ENCODE results near the gene PUM1.

DNA sequence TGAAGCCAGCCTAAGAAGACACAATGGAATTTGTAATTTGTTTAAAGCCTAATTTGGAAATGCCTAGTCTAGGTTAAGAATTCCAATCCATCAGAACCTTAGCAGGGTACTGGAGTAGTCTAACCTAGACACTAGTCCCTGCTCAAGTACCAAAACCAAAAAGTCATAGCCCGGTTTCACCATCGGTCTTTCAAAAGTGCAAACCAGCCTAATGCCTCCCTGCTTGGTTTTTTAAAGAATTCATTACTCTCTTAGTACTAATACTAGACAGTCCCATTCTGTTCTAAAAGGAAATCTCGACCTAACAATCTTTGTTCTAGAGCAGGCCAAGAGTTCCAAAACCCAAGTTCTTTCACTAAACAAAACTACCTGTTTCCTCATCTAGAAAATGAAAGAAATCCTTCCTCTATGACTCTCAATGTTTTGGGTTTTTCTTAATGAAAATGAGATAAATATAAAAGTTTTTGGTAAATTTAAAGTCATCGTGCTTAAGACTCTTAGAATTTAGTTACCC, 2.6 kb downstream of the PUM1 start:
- TF ChIP-seq JUND (IDR thresholded peaks at IDR 0.05): no peak
- TF ChIP-seq, protein P1, sequence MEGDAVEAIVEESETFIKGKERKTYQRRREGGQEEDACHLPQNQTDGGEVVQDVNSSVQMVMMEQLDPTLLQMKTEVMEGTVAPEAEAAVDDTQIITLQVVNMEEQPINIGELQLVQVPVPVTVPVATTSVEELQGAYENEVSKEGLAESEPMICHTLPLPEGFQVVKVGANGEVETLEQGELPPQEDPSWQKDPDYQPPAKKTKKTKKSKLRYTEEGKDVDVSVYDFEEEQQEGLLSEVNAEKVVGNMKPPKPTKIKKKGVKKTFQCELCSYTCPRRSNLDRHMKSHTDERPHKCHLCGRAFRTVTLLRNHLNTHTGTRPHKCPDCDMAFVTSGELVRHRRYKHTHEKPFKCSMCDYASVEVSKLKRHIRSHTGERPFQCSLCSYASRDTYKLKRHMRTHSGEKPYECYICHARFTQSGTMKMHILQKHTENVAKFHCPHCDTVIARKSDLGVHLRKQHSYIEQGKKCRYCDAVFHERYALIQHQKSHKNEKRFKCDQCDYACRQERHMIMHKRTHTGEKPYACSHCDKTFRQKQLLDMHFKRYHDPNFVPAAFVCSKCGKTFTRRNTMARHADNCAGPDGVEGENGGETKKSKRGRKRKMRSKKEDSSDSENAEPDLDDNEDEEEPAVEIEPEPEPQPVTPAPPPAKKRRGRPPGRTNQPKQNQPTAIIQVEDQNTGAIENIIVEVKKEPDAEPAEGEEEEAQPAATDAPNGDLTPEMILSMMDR (IDR thresholded peaks at IDR 0.05; ENCODE audit: low read depth, low read length, missing input control): no peak
